Fibroblast of lung (primary cell): ENCODE data around the gene ZFPM1. TPM values are rescaled to one million over a fixed set of nuclear protein-coding genes. Genes with fewer than 3 reads are reported as not detected.

Source experiments
- DNase-seq, 2 donors: peaks; one replicate each; pipeline versions ENCODE4 v3.0.0 to v3.0.0-alpha.2; 2010; ENCODE audit warnings: low read depth in 2 of 2
- H2AFZ ChIP-seq: 2 replicates; pipeline ENCODE4 v1.5.1; 2012; ENCODE audit warnings: low read length, control low read depth, inconsistent platforms
- H3K27ac ChIP-seq: 2 replicates; pipeline ENCODE4 v1.5.1; 2011; ENCODE audit warnings: low read length, control low read depth; ENCODE audit not compliant: insufficient read depth
- H3K27me3 ChIP-seq: 2 replicates; pipeline ENCODE4 v1.5.1; 2011; ENCODE audit warnings: mild to moderate bottlenecking, low read length; ENCODE audit not compliant: control insufficient read depth, insufficient read depth
- H3K36me3 ChIP-seq: 2 replicates; pipeline ENCODE4 v1.5.1; 2011; ENCODE audit warnings: low read length; ENCODE audit not compliant: control insufficient read depth, insufficient read depth
- H3K4me1 ChIP-seq: 2 replicates; pipeline ENCODE4 v1.5.1; 2011; ENCODE audit warnings: low read length; ENCODE audit not compliant: control insufficient read depth, insufficient read depth; ENCODE audit errors: extremely low read depth
- H3K4me2 ChIP-seq: 2 replicates; pipeline ENCODE4 v1.5.1; 2011; ENCODE audit warnings: low read length, control low read depth; ENCODE audit not compliant: insufficient read depth; ENCODE audit errors: extremely low read depth
- H3K4me3 ChIP-seq, 4 experiments: fragments of 200-600 bp in 1 of 4; sonication (generic) in 1 of 4; replicated peaks in 1 of 4; 2 replicates each; pipeline ENCODE4 v1.5.1; 2011 to 2016; ENCODE audit warnings: low read length in 4 of 4, low read depth in 3 of 4, mild to moderate bottlenecking in 3 of 4, control low read depth in 2 of 4, inconsistent platforms in 1 of 4, mixed read lengths in 1 of 4; ENCODE audit not compliant: insufficient read depth in 1 of 4; ENCODE audit errors: control extremely low read depth in 1 of 4
- H3K79me2 ChIP-seq: 2 replicates; pipeline ENCODE4 v1.5.1; 2012; ENCODE audit warnings: mild to moderate bottlenecking, low read length, inconsistent platforms; ENCODE audit not compliant: control insufficient read depth, insufficient read depth
- H3K9ac ChIP-seq: 2 replicates; pipeline ENCODE4 v1.5.1; 2011; ENCODE audit warnings: mild to moderate bottlenecking, low read length, control low read depth; ENCODE audit not compliant: insufficient read depth
- H3K9me3 ChIP-seq: 2 replicates; pipeline ENCODE4 v1.5.1; 2012; ENCODE audit warnings: low read depth, low read length; ENCODE audit not compliant: control insufficient read depth, insufficient read depth
- H4K20me1 ChIP-seq: 2 replicates; pipeline ENCODE4 v1.5.1; 2011; ENCODE audit warnings: low read length; ENCODE audit not compliant: control insufficient read depth, insufficient read depth; ENCODE audit errors: extremely low read depth
- CTCF ChIP-seq, 2 donors: IDR thresholded peaks in 1 of 2; conservative IDR thresholded peaks in 1 of 2; 1 replicate in 1 of 2; 2 replicates in 1 of 2; pipeline ENCODE4 v1.5.1; 2011 to 2012; ENCODE audit warnings: low read length in 2 of 2, control low read depth in 1 of 2, inconsistent platforms in 1 of 2, low read depth in 1 of 2, mild to moderate bottlenecking in 1 of 2
- EZH2 ChIP-seq: IDR thresholded peaks from 2 replicates; pipeline ENCODE4 v1.5.1; 2012; ENCODE audit warnings: low read length, control low read depth, mild to moderate bottlenecking; ENCODE audit errors: missing control alignments
- polyA plus RNA-seq, 2 donors: library from polyadenylated mRNA; depleted of rRNA in 1 of 2; stranded (reverse) in 1 of 2; unstranded in 1 of 2; fragments of >200 nt; gene quantifications; 2 replicates each; pipeline ENCODE4 v1.2.1, GENCODE V29; 2011 to 2012; ENCODE audit warnings: missing spikeins in 1 of 2
- total RNA-seq: library from RNA; depleted of rRNA; stranded (reverse); fragments of >200 nt; gene quantifications from 2 replicates; pipeline ENCODE4 v1.2.1, GENCODE V29; 2014

Gene ZFPM1
- total and polyA plus RNA-seq, 2 donors (not counting 1 experiment from before 2014, with no cell fraction given) = 0.27 to 1.7 TPM

- no peak for DNase-seq
- TF ChIP-seq CTCF (conservative IDR thresholded peaks at IDR 0.05 in 1 of 2, IDR thresholded peaks at IDR 0.05 in 1 of 2; ENCODE audit: low read depth in 1 of 2, low read length in 2 of 2) (no peak), EZH2 (no peak)
- H3K9ac ChIP-seq = no peak overlapping the region
- no peak overlapping the region for H3K4me2 ChIP-seq
- H3K27ac ChIP-seq = no peak overlapping the region
- no peak overlapping the region for H2AFZ ChIP-seq
- no peaks in the 10 kb centered on the region for H3K9me3 ChIP-seq
- H4K20me1 ChIP-seq = no peaks in the 10 kb centered on the region
- no peaks in the 10 kb centered on the region for H3K79me2 ChIP-seq
- H3K36me3 ChIP-seq = no peaks in the 10 kb centered on the region
- no peaks in the 10 kb centered on the region for H3K4me1 ChIP-seq
- H3K27me3 ChIP-seq = no peaks in the 10 kb centered on the region
- no peak overlapping the region for H3K4me3 ChIP-seq
These were observed 41.0 kb upstream of the ZFPM1 start for GRCh38 chr16:88411951-88412576.

GRCh38 chr16:88412766-88413165 lies 40.3 kb upstream of the ZFPM1 start:
- H3K27ac ChIP-seq = no peak overlapping the region
- H3K4me2 ChIP-seq = no peak overlapping the region
- no peak overlapping the region for H3K4me3 ChIP-seq
- H3K36me3 ChIP-seq = no peaks in the 10 kb centered on the region
- no peaks in the 10 kb centered on the region for H3K4me1 ChIP-seq
- no peaks in the 10 kb centered on the region for H3K27me3 ChIP-seq
- no peak for DNase-seq
- H3K79me2 ChIP-seq = no peaks in the 10 kb centered on the region
- H3K9ac ChIP-seq = no peak overlapping the region
- TF ChIP-seq CTCF (conservative IDR thresholded peaks at IDR 0.05 in 1 of 2, IDR thresholded peaks at IDR 0.05 in 1 of 2; ENCODE audit: low read depth in 1 of 2, low read length in 2 of 2) = no peak
- no peak for TF ChIP-seq EZH2
- no peaks in the 10 kb centered on the region for H4K20me1 ChIP-seq
- no peaks in the 10 kb centered on the region for H3K9me3 ChIP-seq
- H2AFZ ChIP-seq = no peak overlapping the region

GRCh38 chr16:88413231-88413630 lies 39.8 kb upstream of the ZFPM1 start:
- no peak for TF ChIP-seq CTCF (conservative IDR thresholded peaks at IDR 0.05 in 1 of 2, IDR thresholded peaks at IDR 0.05 in 1 of 2; ENCODE audit: low read depth in 1 of 2, low read length in 2 of 2)
- TF ChIP-seq EZH2 = no peak
- Histone ChIP-seq H3K9ac (no peak overlapping the region), H4K20me1 (no peaks in the 10 kb centered on the region), H3K9me3 (no peaks in the 10 kb centered on the region), H3K4me2 (no peak overlapping the region), H3K36me3 (no peaks in the 10 kb centered on the region), H3K27ac (no peak overlapping the region), H3K27me3 (no peaks in the 10 kb centered on the region), H3K79me2 (no peaks in the 10 kb centered on the region), H2AFZ (no peak overlapping the region), H3K4me3 (no peak overlapping the region), H3K4me1 (no peaks in the 10 kb centered on the region)
- no peak for DNase-seq
